GM21529 (cell line): Measurements from ENCODE around the gene ATG5.

Experiments
- ATAC-seq: cut with Tn5 transposase; IDR thresholded peaks from one replicate; pipeline ENCODE4 v1.9.1; 2021; ENCODE audit not compliant: unreplicated experiment

Gene ATG5

DNA sequence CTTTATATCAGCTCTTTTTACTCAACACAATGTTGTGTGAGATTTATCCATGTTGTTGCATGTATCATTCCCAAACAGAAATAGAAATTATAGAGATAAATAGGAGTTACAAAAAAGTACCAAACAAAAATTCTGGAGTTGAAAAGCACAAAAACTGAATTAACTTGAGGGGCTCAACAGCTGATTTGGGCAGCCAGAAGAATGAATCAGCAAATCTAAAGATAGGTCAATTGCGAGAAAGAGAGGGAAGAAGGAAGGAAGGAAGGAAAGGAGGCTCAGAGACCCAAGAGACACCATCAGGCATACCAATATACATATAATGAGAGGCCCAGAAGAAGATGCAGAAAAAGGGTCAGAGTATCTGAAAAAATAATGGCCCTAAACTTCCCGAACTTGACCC, 98.9 kb downstream of the ATG5 start:
- ATAC-seq: no peak

DNA sequence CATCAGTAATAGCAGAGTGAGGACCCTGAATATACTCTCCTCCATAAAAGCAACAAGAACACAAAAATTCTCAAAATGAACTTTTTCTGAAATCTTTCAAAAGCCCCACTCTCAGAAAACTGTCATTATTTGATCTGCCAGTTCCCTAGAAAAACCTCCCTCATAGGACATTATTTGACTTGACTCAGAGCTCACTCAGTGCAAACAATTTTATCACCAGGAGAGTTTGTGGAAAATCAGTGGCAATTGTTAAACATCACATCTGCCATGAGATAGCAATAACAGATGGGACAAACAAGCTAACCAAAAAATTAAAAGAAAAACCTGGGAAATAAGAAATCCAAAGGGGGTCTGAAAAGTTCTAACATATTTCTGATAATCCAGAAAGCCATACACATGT, 100.0 kb downstream of the ATG5 start:
- no peak for ATAC-seq

DNA sequence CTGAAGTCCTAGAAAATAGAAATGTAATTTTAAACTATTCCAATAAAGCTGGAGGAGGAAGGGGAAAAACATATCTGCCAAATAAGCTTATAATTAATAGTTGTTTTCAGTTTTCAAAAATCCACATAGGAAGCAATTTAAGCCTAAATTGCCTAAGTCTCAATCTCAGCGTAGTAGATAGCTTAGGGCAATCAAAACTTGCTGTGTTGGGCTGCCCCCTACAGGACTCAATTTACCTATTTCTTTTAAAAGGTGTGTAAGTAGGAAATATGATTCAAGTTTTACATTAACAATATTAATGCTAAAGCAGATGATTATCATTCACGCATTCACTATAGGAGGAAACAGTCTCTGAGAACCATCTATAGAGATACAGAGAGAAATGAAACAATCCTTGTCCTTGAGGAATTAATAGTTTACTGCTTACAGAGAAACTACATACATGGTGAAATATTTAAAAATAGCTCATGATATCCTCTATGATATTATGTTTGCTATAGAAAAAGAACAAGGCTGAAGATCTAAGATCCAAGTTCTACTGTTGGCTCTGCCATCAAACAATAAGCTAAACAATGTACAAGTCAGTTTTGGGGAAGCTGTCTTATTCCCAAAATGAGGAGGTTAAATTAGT, 102.1 kb downstream of the ATG5 start:
- ATAC-seq: peak; percentile 60

DNA sequence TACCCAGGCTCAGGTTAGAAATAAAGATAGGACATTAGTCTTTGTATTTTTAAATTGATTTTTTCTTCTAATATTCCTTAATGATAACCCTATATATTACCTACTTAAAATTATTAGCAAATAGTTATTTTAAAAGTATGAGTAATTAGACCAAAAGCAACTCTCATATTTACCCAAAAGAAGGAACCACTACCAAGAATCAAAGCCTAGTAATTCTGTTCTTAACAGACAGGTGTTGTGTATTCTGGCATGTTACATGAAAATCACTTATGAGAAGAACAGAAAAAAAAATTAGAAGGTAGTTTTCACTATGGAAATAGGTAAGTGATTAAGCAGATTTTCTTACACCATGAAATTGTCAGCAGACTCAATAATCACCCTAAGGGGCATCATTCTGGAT, 105.1 kb downstream of the ATG5 start:
- ATAC-seq: peak; percentile 83

DNA sequence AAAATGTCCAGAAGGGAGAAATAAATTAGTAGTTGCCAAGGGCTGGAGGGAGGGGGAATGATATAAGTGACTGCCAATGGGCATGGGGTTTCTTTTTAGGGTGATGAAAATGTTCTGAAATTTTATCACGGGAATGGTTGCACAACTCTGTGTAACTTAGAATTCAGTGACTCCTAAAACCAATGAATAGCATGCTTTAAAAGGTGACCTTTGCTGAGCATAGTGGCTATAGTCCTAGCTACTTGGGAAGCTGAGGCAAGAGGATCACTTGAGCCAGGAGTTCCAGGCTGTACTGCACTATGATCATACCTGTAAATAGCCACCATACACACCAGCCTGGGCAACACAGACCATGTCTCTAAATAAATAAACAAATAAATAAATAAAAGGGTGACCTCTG, 109.0 kb downstream of the ATG5 start:
- ATAC-seq: no peak

DNA sequence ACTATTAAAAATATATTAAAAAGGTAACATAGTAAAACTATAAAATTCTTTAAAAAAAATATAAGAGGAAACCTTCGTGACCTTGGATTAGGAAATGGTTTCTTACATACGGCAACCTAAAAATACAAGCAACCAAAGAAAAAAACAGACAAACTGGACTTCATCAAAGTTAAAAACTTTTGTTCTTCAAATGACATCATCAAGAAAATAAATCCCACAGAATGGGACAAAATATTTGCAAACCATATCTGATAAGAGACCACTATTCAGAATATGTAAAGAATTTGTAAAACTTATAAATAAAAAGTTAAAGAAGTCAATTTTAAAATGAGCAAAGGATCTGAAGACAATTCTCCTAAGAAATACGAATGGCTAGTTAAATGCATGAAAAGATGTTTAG, 110.0 kb downstream of the ATG5 start:
- no peak for ATAC-seq

DNA sequence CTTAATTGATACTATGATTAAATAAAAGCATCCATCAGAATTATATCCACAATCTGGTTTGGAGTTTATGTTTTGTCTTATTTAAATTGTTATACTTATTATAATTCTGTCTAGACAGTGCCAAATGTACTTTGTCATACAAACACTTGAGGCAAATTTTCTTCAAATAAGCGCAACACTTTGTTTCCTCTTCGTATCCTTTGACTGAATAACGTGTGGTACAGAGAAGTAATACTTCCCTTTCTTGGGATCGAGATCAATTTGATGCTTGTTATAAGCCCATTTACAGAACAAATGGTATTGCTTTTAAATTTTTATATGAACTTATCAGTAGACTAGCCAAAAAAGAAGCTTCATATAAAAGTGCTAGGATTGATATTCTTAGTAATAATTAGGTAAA, 111.0 kb downstream of the ATG5 start:
- ATAC-seq: no peak

DNA sequence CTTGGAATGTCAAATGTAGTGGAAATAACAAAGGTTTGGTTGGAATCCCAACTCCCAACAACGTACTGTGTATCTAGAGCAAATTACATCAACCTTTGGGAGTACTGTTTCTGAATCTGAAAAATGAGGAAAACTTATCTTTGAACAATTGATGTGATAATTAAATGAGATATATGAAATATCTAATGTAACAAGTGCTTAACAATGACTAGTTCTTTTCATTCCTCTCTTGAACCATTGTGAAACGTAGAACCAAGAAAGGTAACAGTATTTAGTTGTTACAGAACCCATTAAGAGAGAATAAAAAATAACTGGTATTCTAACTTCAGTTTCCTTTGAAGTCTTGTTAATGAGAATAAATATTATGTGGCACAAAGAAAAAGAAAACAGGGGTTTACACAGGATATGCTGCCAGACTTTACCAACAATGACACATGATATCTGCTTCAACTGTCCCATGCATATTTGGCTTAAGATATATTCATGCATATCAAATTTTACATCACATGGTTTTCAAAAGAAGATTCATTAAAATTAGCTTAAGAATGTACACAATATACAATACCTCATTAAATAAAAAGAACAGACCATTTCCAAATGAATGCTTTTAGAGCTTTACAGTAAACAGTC, 111.8 kb downstream of the ATG5 start:
- no peak for ATAC-seq

GRCh38 chr6:106212576-106212975, 113.0 kb downstream of the ATG5 start:
- ATAC-seq: no peak

DNA sequence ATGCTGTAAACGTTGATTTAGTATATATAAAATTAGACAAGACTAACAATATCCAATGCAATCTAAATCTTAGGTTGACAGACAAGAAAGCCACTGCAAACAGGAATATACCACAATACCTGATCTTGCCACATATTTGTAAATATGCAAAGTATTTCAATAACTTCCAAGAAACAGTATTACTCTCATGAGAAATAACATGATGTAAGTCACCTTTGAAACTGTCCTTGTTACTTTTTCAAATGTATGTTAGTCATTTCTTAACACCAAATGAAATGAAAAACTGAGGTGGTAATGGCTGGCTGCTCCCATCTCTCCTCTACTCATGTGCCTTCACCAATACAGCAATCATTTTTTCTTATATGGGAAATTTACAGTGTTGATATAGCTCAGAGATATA, 118.7 kb downstream of the ATG5 start:
- ATAC-seq: peak; percentile 90

DNA sequence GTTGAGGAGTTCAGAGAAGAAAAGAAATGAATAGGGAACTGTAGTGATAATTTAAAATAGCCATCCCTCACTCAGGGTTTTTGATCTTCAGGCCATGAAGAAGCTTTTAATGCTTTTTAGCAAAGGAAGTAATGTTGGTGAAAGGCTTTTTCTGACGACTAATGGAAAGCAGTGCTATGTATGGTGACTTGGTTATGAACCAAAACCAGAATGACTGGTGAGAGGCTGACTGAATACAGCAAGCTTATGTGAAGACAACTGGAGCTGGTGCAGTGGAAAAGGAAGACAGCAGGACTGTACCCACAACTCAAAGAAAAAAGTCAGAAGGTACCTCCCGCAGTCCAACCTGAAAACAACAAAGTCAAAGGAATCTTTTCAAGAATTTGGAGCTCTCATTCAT, 120.6 kb downstream of the ATG5 start:
- no peak for ATAC-seq

GRCh38 chr6:106199998-106200397, 125.6 kb downstream of the ATG5 start:
- no peak for ATAC-seq

- no peak for ATAC-seq
Observed at GRCh38 chr6:106199331-106199730, 126.2 kb downstream of the ATG5 start.

DNA sequence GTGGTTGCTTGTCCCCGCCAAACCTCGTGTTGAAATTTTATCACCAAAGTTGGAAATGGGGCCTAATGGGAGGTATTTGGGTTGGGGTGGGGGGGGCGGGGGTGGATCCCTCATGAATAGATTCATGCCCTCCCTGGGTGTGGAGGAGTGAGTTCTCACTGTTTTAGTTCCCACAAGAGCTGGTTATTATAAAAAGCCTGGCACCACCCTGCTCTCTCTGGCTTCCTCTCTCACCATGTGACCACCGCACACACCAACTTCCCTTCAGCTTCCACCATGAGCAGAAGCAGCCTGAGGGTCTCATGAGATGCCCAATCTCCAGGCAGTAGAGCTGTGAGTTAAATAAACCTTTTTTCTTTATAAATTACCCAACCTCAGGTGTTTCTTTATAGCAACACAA, 128.1 kb downstream of the ATG5 start:
- no peak for ATAC-seq

- no peak for ATAC-seq
Observed at GRCh38 chr6:106194949-106195921, 130.3 kb downstream of the ATG5 start.

DNA sequence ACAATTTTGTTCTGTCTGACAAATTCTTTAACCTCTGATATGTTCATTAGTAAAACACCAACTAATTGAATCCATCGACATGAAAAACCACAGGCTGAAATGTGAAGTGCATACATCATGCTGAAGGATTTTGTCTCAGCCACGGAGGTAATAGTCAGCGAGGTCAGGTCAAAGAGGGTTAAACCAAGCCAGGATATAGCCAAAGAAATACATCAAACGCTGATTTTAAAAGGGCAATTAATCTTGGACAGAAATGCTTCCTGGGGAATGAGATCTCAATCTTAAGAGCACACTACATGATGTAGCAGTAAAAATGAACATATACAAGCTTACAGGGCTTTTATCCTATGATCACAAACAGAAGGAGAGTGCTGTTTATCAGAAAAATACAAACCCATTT, 132.7 kb downstream of the ATG5 start:
- no peak for ATAC-seq

DNA sequence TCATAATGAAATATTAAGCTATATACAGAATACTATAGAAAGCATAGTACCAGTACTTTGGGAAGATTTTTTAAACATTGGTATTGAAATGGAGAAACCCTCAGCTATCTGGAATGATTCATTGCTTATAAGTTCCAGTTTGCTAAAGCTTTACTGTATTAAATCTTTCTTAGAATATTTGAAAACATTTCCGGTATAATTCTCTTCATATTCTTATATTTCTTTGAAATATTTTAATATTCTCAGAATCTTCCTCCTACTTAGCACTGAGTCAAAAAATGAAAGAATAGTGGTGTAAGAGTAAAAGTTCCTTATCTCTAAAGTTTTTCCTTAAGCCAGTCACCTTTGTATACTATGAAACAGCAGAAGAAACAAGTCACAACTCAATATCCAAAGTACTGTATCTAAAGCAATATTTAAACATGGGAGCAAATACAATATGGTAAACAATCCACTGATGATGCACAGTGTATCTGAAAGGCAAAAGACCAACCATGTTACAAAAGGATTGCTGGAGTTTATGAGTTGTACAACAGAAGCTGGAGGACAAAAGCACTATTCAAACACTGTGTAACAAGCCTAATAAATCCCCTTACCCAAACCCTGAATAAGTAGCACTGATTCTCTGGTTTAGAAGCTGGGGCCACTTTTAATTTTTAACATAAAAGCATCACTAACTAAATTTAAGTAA, 137.3 kb downstream of the ATG5 start:
- no peak for ATAC-seq

GRCh38 chr6:106187424-106187982, 138.1 kb downstream of the ATG5 start:
- ATAC-seq: peak; percentile 41

- no peak for ATAC-seq
Observed at GRCh38 chr6:106186714-106187113, 138.8 kb downstream of the ATG5 start.

DNA sequence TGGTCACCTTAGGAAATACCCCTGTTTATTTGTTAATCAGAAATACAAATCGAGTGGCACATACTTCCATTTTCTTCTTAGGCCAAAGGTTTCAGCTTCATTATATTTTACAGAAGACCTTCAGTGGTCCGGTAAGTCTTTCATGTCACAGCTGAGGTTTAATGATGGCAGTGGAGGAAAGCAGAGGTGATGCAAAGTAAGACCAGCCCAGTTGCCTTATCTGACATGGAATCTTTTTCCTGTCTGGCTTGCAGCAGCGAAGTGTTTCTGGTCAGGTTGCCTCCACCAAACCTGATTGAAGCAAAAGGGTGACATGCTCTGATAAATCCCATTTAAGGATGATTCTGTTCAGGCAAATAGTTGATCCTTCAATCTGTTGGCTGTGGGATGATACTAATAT, 139.4 kb downstream of the ATG5 start:
- ATAC-seq: no peak

DNA sequence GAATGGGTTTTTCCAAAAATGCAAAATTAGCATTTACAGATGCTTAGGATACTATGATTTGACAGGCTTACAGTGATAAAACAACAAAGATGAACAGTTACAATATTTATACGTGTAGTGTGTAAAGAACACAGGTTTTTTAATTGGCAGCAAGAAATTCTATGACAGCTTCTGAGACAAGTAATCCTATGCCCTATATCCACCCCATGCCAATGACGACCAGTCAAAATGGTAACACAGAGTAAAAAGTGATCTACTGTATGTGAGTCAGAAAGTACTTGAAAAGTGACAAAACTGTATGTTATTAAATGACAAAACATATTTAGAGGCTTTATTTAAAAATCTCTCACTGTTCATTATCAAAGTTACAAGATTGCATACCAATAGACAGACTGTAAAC, 139.9 kb downstream of the ATG5 start:
- no peak for ATAC-seq
